GM18508 (cell line): ENCODE results near the gene MMP21.

Experiments used
- ATAC-seq: cut with Tn5 transposase; IDR thresholded peaks from one replicate; pipeline ENCODE4 v1.9.1; 2021; ENCODE audit warnings: moderate number of reproducible peaks; ENCODE audit not compliant: insufficient read depth, unreplicated experiment

Gene MMP21

DNA sequence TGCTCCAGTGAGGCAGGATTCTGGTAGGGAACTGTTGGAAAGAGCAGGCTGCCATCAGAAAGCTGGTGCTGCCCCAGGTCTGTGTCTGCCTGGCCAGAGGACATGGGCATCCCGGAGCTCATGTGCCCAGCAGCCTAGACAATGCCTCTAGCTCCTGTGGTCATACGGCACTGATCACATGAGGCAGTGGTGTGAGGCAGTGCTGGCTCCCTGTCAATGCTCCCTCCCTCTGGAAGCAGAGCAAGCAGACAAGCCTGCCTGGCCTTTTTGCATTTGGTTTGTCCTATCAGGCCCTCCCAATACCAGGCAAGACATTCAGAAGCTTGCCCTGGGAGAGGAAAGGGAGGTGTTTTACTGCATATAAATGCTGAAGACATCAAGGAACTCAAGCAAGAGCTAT is 19.5 kb upstream of the MMP21 start:
- no peak for ATAC-seq

DNA sequence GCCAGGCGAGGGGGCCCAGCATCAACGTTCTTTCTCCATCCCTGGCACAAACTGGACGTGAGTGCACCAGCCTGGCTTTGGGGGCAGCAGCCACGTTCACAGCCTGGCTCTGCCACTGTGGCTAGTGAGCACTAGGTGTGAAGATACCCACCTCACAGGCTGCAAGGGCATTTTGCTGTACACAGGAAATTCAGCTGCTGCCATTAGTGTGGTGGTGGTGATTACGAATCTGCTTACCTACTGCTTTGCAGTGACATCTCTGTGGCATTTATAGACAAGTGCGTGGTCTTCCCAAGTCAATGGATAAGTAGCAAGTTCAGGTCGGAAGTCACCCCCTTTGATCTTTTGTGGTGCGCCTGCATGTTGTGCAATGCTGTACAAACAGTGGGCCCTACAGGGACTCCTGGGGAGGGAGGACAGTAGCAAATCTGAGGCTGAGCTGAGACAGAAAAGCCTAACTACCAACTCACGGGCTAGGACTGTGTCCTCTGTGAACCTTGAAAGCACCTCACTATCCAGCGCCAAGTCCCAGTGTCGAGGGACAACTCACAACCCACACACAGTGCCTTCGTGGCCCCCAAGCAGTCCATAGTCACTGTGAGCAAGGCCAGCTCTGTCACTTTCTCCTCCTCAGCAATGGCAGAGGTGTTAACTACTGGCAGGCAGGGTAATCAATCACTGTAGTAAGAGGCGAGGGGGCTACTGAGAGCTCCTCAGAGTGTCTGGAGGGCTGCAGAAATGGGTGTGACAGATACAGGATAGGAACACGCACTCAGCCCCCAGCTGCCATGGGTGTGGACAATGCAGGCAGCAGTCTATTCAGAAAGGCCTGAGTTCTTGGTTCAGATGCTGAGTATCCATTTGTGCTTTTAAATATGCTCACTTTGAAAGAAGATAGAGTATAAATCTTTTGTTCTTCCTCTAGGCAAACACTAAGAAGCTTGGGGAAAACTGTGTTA is 17.0 kb upstream of the MMP21 start:
- ATAC-seq: no peak

DNA sequence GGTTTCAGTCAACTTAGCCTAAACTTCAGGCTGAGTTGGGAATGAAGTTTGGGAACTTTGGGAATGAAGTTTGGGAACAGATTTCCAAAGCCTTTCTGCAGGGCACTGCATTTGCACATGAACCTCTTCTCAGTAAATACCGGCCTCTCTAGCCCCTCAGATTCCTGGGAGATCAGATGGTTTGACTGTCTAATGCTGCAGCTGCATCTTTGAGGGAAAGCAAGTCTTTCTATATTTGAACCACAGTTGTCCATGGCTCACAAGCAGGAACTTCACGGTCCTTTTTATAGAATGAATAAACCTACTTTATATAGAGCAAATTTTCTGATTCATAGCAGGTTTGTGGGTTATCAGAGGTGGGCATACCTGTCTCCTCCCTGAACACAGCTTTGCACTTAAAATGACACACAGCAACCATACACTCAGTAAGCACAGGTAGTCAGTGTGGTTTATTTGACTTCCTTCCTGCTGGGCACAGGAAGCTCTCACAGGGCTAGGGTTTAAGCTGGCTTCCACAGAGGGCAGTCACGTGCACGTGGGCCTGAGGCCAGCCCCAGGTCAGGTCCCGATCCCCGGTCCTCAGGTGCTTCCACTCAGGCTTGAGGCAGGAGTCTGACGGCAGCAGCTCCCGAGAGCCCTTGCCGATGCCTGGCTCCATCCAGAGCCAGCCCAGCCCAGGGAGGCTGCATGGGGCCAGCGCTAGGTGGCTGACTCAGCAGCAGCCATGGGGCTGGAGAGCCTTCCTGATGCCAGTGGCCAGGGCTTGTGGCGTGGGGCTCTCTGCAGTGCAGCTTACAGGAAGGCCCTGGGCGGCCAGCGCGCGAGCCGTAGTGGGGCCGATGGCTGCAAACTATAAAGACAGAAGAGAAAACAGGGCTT is 12.8 kb upstream of the MMP21 start:
- no peak for ATAC-seq

DNA sequence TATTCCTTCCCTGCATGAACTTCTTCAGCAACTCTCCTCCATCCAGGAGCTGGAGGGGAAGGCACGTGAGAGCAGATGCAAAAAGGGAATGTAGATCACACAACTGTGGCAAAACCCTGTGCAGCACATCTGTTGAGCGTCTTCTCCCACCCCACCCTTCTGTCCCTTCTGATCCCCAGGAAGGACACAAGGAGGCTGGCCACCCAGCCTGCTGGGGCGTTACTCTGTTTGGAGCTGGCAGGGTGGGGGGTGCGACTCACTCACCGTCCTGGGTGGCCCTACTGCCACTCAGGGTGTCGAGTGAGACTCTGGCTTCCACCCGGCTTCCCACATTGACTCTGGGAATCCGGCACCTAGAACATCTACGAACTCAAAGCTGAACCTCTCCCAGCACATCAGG is 10.2 kb upstream of the MMP21 start:
- ATAC-seq: no peak

DNA sequence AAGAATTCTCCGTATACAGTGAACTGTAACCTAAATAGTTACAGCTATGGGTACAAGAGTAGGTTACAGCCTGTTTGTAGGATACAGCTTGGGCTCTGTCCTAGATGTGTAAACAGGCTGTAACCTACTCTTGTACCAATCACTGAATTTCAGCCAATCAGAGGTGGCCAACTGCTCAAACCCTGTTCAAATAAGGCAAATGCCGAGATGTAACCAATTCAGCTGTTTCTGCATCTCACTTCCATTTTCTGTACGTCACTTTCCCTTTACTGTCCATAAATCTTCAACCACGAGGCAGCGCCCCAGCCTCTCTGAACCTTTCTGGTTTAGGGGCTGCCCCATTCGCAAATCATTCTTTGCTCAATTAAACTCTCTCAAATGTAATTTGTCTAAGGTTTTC is 8.3 kb upstream of the MMP21 start:
- ATAC-seq: peak; percentile 80

DNA sequence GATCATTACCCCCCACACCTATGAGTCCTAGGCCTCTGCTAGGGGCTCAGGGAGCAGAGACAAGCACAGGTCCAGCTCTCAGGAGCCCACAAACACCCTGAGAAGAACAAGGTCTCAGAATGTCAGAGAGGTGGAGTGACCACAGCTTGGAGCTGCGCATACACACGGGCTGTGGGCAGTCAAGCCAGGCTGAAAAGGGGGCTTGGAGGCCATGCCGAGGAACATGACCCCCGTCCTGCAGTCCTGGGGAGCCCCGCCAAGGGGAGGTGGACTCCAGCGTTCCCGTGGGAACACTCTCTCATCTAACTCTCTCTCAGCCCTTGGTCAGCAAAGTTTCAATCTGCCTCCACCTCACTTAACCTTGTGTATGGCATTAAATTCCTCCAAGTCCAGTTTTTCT is 7.8 kb upstream of the MMP21 start:
- ATAC-seq: no peak

DNA sequence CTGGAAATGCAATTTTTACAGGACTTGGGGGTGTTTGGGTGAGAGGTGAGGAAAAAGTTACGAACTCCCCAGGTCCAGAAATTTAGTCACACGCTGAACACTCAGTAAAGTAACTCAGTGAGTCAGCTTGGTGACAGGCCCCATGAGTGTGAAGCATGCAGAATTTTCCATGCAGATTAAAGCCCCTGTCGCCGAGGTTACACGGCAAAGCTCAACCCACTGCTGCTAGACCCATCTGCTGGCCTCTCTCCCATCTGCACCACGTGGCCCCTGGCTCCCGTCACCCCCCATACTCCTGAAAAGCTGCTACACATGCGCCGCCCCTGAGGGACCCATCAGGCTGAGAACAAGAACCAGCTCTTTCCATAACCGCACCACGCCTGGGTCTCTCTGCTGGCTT is 7.0 kb upstream of the MMP21 start:
- no peak for ATAC-seq

DNA sequence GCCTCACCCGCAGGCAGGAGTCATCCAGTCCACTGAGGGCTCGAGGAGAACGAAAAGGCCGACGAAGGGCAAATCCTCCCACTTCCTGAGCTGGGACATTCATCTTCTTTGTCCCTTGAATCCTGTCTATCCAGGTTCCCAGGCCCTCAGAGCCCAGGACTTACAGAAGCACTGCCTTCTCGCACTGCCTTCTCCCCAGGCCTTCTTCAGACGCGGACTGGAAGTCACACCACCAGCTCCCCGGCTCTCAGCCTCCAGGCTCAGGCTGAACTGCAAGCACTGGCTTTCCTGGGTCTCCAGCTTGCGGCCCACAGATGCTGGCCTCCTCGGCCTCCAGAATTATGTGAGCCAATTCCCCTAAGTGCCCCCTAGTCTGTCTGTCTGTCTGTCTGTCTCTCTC is 6.4 kb upstream of the MMP21 start:
- no peak for ATAC-seq

DNA sequence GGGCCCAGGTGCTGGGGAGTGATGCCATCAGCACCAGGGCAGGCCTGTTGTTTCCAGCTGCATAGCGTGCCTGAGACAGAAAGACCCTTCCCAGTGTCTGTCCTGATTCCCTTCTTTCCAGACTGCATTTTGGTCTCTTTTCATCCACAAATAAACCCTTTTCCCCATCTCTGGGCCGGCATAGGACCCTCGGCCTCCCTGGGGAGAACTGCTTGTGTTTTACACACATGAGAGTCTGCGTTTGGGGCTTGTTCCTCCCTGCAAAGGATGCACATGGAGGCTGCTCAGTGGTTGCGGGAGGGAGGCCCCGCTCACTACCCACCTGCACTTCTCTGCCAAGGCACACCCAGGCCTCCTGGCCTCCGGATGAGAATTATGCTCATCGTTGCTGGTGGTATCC is 5.8 kb upstream of the MMP21 start:
- ATAC-seq: no peak

DNA sequence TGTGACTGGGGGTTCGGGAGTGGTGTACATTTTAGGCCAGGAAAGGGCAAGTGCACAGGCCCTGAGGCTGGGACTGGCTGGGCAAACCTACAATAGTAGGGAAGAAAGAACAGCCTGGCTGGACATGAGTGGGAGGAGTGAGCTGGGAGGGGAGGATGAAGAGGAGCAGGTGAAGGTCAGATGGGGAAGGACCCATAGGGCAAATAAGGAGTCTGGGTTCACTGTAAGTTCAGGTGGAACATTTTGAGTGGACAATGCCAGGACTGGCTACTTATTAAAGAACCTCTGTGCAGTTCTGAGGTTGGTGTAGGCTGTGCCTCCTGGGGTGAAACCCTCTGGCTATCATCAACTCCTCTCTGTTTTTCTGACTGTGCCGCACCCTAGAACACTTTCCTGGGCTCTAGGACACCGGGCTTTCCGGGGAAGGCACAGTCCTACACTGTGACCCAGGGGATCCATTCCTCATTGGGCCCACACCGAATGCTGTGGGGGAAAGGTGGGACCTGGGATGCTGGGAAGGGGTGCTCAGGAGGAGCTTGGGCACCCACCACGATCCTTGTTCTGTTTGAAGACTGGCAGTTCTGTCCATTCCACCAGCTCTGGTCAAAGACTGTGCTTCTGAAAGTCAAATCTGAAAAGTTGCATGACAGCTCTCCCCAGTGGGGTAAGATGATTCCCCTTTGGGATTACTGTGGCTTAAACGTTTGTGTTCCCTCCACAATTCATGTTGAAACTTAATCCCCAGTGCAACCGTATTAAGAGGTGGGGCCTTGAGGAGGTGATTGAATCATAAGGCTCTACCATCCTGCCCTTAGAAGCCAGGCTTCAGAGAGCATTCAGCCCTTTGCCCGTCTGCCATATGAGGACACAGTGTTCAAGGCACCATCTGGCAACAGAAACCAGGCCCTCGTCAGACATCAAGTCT is 4.0 kb upstream of the MMP21 start:
- no peak for ATAC-seq

DNA sequence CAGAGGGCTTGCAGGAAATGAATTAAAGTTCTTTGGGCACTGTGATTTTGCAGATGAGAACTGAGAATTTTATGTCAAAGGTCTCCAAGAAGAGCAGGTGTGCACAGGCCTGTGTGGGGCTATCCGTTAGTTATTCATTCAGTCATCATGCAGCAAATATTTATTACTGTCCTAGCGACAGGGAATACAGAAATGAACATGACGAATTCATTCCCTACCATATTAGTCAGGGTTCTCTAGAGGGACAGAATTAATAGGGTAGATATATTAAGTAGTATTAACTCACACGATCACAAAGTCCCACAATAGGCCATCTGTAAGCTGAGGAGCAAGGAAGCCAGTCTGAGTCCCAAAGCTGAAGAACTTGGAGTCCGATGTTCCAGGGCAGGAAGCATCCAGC is 2.9 kb upstream of the MMP21 start:
- no peak for ATAC-seq

DNA sequence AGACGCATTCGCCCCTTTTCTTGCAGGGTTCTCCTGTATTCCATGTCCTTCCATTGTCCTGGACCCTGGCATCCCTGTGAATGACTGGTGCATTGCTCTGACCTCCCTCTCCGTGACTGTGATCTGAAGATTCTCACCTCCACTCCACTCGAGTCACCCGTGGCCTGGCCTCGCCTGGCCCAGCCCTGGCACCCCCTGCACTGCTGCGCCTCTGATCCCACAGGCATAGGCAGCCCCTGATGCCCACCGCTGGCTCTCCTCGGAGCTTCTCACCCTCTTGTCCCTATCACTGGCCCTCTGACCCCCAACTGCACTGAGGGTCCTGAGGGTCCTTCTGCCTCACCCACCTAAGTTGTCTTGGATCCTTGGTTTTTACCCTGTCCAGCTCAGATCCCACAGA is 2.2 kb upstream of the MMP21 start:
- no peak for ATAC-seq

DNA sequence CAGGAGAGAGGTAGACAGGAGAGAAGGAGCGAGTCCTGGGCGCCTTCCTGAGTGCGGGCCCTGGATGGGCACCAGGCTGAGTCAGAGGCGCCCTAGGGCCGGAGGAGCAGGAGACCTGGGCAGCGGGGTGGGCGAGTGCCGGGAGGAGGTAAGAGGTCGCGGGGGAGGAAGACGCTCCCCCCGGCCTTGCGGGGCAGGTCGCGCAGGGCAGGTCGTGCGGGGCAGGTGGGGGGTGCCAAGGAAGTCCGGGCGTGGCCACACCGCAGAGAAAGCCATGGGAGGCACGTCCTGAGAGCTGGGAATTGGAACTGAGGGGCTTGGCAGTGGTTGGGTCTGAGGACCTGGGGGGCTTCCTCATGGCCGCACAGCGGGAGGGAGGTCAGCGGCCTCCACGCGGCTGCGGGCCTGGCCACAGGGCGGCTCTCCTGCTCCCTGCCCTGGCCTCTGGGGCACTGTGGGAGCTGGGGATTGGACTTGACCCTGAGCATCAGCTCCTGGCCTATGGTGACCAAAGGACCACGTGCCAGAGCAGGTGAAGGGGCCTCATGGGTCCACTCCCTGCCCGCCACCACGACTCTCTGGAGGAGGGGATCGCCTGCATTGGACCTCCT is 935 bp downstream of the MMP21 start:
- no peak for ATAC-seq

DNA sequence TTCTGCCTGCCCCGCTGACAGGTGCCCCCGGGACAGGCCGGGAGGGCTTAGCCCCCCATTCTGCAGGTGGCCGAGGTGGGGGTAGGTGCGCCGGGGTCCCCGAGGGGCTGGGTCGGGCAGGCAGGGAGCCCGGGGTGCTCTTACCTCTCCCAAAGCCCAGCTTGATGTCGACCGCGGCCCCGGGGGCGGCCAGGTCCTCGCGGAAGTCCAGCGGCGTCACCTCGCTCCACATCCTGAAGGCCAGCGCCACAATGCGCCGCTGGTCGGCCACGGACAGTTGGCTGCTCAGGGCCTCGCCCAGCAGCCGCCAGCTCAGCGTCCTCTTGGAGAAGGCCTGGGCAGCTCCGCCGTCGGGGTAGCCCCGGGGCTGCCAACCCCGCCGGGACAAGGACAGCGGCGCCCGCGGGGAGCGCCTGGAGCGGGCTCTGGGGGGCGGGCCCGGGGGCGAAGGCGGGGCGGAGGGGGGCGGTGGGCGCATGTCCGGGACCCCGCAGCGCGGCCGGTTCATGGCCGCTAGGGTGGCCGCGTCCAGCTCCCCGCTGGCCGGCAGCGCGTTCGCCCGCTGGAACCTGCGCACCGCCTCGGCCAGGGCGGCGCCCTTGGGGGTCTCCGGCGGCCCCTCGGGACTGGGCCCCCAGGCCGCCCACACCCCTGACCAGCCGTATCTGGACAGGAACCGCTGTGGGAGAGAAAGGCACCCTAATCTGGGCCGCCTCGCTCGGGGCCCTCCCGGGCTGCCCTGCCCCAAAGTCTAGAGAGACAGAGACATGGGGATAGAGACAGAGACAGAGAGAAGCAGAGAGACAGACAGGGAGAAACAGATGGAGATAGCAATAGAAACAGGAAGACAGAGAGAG is 1.7 kb downstream of the MMP21 start:
- ATAC-seq: no peak

DNA sequence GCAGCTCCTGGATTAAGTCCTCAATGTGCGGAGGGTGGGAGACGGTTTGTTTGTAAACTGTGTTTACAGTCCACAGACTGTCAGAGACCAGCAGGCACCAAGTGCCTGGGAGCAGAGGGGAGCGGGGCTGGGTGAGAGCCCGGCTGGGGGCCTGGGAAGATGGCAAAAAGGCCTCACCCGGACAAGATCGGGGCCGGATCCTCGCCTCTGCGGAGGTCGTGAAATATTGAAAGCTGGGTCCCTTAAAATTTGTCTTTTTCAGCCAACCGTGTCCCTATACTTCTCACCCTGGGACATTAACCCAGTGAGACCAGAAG is 2.8 kb downstream of the MMP21 start:
- ATAC-seq: no peak

DNA sequence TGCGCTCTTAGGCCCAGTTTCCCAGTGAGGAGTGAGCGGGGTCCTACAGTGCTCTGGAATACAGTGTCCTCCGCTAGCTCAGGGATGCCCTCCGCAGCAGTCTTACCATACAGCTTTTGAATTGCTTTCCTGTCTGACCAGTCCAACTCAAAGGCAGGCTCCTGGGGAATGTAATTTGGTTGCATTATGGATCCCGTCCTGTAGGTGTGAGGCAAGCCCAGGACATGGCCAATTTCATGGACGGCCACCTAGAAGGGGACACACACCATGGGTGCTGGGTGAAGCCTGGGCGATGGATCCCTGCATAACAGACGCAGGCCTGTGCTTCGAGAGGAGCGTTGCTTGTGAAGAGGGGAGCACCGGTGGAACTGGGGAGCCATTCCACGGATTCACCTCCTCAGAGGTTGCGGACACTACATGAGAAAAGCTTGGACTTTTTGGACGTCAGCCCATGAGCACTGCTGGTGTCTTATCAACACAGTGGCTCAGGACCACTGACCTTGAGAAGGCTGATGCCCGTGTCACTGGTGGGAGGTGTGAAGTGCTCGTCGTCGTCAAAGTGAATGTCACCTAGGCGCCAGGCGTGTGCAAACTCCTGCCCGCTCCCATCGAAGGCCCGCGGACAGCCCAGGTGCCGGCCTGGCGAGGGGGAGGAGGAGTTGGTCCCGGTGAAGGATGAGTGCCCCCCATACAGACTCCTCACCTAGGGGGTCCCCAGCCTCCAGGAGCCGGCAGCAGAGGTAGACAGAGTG is 3.3 kb downstream of the MMP21 start:
- ATAC-seq: no peak

DNA sequence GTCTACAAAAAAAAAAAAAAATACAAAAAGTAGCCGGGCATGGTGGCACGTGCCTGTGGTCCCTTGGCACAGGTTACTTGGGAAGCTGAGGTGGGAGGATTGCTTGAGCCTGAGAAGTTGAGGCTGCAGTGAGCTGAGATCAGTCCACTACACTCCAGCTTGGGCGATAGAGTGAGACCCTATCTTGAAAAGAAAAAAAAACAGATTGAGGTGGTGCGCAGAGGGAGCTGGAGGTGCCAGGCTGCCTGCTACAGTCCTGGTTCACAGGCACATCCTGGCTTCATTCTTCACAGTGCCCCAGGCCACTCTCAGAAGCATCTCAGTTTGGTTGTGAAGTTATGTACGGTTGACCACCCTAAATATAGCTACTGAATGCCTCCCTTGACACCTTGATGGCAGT is 4.8 kb downstream of the MMP21 start:
- no peak for ATAC-seq

DNA sequence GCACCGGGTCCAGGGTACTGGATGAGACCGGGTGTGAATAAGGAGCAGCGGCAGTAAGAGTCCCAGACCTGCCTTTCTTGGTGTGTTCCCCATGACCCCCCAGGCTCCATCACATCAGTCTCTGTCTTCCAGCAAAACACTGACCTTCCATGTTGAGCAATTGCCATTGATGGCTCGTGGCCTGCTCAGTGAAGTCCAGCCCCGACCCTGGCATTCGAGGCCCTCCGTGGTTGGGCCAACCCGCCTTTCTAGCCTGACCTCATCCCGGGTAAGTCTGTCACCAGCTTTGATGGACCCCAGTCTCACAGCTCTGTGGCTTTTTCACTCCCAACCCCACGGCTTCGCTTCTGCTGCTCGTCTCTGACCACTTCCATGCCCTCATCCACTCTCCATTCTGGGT is 6.4 kb downstream of the MMP21 start:
- ATAC-seq: no peak
